GM21737 (cell line): ENCODE results near the gene AGBL1.

Experiments
- ATAC-seq: cut with Tn5 transposase; IDR thresholded peaks from one replicate; pipeline ENCODE4 v1.9.1; 2021; ENCODE audit warnings: mild to moderate bottlenecking, moderate library complexity; ENCODE audit not compliant: unreplicated experiment

The AGBL1 gene

GRCh38 chr15:86905625-86906256 is 826.1 kb downstream of the AGBL1 start:
- ATAC-seq = no peak

GRCh38 chr15:86906376-86906775 is 826.7 kb downstream of the AGBL1 start:
- ATAC-seq = no peak

DNA sequence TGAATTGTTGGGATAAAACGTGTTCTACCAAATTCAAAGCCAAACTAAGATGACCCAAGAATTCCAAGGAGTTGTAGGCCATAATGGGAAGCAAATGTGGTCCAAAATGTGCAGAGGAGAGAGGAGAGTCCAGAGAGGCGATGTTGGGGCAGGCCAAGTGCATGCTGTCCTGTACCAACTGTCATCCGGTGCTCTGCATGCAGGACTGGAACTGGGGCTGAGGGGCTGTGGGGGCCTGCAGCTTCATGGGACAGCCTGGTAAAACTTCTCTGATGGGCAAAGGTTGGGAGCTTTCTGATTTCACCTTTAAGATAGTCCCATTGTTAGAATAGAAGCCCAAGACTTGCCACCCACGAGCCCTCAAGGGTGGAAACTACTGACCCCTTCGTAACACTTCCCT is 831.4 kb downstream of the AGBL1 start:
- ATAC-seq = no peak

DNA sequence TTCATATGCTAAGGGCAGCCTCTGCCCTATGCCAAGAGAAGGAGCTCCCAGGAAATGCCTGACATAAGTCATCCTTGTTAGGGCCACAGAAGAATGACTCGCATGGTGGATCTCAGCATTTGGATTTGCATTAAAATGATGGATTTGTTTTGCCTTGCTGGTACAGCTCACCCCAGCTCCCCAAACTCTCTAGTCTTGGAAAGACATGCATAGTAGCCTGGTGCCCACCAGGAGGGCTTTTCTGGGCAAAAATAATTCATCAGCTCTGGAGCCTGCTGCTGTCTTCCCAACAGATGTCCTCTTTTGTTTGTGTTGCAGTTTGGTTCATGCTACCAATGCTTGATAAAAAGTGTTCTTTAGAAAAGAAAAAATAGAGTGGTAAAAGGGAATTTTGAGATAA is 833.0 kb downstream of the AGBL1 start:
- no peak for ATAC-seq

DNA sequence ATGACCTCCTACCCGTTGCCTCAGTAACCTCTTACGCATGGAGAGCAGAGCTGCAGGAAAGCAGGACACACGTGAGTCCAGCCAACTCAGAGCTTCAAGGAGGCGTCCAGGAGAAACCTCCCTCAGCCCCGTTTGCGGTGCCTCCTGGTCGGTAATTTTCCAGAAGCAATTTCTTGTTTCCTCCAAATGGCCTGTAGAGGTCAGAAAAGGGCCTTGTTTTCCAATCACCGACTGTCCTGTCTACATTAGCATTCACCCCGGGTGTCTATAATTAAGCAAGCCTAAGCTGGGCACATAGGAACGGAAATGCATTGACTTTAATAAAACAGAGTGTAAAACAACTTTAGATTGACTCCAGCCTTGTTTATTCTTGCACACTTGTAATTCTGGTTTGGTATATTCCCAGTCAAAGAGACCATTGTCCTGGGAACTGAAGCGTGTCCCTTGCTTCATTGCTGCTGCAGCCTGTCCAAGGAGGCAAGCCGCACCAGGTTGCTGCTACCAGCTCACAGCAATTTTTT is 836.2 kb downstream of the AGBL1 start:
- ATAC-seq = no peak

DNA sequence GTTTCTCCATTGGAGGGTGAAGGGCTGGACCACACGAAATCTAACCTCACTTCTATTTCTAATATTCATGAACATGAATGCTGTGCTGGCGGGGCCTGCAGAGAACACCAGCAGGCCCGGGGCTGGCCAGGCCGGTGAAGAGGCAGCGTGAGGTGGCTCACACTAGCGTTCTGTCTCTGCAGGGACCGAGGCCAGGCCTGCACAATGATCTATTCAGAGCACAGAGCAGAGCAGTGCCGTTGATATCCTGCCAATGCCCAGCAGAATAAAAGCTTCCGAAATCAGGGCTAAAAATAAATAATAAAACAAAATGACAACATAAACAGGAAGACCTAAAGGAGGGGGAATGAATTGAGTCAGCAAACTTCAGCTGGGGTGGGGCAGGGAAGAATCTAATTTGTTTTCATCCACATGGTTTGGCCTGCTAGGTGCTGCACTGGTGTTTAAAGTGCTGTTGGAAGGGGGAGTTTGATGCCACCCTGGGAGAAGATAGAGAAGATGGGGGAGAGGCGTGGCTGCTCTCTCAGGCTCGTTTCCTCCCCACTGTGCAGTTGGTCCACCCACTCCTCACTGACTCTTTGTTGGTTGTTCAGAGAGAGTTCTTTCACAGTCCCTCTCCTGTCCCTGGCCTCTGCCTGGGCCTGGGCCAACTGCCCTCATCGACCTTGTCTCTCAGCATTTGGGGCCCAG is 837.1 kb downstream of the AGBL1 start:
- no peak for ATAC-seq

DNA sequence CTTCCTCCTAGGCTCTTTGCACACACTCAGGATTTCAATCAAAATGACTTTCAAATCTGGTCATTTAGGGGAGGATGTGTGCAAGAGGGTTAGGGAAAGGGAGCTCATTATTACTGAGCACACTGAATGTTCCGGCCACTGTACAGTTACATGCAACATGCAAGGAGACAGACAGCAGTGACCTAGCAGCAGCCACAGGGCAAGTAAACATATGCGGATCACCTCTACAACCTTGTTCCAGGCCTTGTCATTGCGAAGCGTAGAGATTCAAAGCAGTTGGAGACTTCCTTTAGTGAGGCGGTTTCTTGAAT is 837.6 kb downstream of the AGBL1 start:
- no peak for ATAC-seq

- ATAC-seq = no peak
Measured at GRCh38 chr15:86919581-86919980, 839.9 kb downstream of the AGBL1 start.

GRCh38 chr15:86929461-86929860 is 849.8 kb downstream of the AGBL1 start:
- no peak for ATAC-seq

- ATAC-seq = no peak
Measured at GRCh38 chr15:86932456-86932855, 852.8 kb downstream of the AGBL1 start.

DNA sequence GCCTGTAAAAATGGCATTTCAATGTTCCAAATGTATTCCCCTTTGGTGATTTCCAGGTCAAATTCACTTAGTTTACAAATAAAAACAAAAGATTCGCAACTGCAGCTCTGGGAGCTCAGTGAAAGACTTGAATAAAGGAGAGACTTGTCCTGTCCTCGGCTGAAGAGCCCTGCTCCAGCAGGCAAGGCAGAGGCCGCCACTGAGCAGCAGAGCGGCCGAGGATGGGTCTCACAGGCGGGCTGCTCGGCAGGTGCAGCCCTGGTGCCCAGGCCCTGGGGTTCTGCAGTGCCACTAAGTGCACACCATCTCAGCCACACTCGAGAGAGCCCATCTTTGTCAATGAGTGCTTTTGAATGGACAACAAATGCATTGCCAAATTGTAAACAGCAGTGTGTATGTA is 856.2 kb downstream of the AGBL1 start:
- ATAC-seq = no peak

DNA sequence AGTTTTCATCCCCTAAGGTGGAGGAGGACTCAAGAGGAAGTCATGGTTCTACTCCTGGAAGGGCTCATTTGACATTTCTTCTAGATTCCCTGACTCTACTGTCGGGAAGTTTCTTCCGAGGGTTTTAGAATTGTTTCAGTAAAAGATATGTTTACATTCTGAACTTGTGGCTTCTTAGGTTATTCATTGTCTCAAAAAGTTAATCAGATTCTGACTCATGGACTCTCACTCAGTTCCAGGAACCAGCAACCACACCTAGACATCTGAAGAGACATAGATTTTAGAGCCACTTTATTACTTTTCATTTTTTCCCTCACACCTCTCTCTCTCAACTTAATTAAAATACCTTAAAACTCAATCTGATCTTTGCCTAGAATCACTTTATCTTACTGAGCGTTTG is 862.6 kb downstream of the AGBL1 start:
- no peak for ATAC-seq

- no peak for ATAC-seq
Measured at GRCh38 chr15:86948719-86949118, 869.0 kb downstream of the AGBL1 start.

GRCh38 chr15:86959254-86959653 is 879.6 kb downstream of the AGBL1 start:
- no peak for ATAC-seq

- ATAC-seq = no peak
Measured at GRCh38 chr15:86961669-86962068, 882.0 kb downstream of the AGBL1 start.

DNA sequence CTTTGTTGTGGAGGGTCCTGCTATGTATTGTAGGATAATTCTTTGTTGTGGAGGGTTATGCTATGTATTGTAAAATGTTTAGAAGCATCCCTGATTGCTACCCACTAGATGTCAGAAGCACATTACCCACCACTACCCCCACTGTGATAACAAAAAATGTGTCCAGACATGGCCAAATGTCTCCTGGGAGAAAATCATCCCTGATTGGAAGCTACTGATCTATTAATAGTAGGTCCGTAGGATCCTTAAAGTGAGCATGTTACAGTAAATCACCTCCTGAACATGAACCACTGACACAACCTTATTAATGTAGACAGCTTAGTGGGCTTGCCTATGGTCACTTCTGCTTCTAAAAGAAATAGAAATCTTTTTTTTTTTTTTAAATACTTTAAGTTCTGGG is 884.6 kb downstream of the AGBL1 start:
- no peak for ATAC-seq

GRCh38 chr15:86968244-86968643 is 888.6 kb downstream of the AGBL1 start:
- no peak for ATAC-seq

DNA sequence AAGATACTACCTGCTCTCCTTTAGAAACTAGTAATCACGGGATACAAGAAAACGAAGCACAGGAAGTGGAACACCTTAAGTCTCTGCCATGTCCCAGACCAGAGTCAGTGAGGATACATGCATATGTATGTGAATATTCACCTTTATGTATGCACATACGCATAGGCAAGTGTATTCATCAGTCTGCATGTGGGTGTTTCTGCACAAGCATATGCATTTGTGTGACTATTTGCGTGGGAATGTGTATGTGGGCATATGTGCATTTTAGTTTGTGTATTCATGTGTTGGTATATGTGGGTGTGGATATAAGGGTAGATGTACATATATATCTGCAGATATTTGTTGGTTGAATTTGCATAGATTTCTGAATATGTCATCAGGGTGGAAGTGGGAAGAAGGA is 889.7 kb downstream of the AGBL1 start:
- ATAC-seq = no peak

DNA sequence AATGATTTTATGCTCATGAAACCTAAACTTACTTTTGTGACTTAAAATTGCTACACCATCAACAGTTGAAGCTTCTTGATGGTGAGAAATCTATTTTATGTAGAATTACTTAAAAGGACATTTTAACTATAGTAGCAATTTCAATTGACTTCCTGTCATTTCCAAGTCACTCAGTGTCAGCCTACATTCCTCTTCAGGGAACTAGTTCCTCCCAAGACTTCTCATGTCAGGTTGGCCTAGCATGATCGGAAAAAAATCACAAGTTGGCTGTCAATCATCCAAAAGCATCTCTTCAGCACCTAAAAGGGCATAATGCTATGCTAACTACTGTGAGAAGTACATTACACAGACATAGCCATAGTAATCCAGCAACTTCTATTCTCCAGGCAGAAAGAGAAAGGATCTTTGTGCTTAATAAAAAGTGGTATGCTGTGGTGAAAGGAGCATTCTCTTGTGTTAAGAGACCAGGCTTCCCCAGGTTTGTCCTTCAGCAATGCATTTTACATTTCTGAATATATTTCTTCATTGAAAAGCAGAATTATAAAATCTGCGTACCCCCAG is 893.7 kb downstream of the AGBL1 start:
- no peak for ATAC-seq

DNA sequence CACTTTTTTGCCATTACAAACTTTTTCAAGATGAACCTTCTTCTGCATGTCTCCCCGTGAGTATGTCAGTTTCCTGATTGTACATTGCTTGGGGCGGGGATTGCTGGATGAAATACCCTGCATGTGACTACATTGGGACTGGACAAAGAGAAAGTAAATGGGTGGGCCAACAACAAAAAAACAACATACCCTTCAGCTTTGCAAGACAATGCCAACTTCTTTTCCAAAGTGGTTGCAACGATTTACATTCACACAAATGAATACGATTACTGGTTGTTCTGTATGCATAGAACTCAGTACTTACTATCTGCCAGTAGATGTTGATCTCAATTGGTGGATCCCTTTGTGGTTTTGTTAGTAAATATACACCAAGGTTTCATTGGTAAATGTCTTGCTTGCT is 908.4 kb downstream of the AGBL1 start:
- ATAC-seq = no peak

- no peak for ATAC-seq
Measured at GRCh38 chr15:87021751-87022150, 942.1 kb downstream of the AGBL1 start.

DNA sequence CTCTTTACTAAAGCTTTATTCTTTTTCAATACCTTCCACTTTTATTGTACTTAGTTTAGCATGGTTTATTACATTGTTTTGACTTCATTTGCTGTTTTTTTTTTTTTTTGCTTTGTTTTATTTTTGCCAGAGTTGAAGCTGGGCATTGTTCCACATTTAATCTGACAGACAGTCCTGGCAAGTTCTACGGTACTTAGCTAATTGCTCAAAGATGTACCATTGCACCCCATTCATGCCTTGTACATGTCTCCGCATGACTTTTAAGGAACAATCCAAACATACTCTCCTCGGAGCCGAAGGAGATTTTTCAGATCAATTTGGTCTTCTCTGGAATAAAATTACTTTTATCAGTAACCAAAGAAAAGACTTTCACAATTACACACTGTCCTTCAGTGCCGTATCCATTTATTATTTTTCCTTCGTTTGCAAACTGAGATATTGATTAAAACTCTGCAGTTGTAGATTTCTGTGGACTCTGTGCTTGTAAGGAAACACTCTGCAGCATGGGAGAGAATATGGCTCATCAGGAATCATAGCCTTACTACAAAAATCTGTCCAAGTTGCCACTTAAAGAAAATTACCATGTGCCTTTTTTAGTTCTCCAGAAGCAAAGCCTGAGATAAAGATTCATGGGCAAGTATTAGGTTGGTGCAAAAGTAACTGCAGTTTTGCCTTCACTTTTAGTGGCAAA is 952.0 kb downstream of the AGBL1 start:
- ATAC-seq = no peak
